ENCODE results near the gene MUC5B.

MUC5B gene

GRCh38 chr11:1269957-1270356 lies 47.1 kb downstream of the MUC5B start:
- no peak for DNase-seq

- DNase-seq = no peak
Measured at GRCh38 chr11:1270476-1270875, 47.6 kb downstream of the MUC5B start.

- DNase-seq = no peak
Measured at GRCh38 chr11:1271002-1271401, 48.1 kb downstream of the MUC5B start.

- DNase-seq = no peak
Measured at GRCh38 chr11:1271406-1271805, 48.5 kb downstream of the MUC5B start.

GRCh38 chr11:1271927-1272326 lies 49.1 kb downstream of the MUC5B start:
- DNase-seq = no peak

GRCh38 chr11:1272531-1272930 lies 49.7 kb downstream of the MUC5B start:
- DNase-seq = no peak

GRCh38 chr11:1274501-1274900 lies 51.6 kb downstream of the MUC5B start:
- peak in 1 of 2 experiments; percentile 11 for DNase-seq

GRCh38 chr11:1275021-1275420 lies 52.2 kb downstream of the MUC5B start:
- no peak for DNase-seq

GRCh38 chr11:1276041-1276790 lies 53.4 kb downstream of the MUC5B start:
- DNase-seq = no peak

GRCh38 chr11:1276866-1277615 lies 54.2 kb downstream of the MUC5B start:
- no peak for DNase-seq

GRCh38 chr11:1277936-1278512 lies 55.2 kb downstream of the MUC5B start:
- DNase-seq = no peak

- no peak for DNase-seq
Measured at GRCh38 chr11:1278766-1279673, 56.2 kb downstream of the MUC5B start.

- no peak for DNase-seq
Measured at GRCh38 chr11:1279674-1280055, 56.8 kb downstream of the MUC5B start.

GRCh38 chr11:1280116-1281035 lies 57.5 kb downstream of the MUC5B start:
- DNase-seq = no peak

GRCh38 chr11:1281326-1281973 lies 58.6 kb downstream of the MUC5B start:
- no peak for DNase-seq

GRCh38 chr11:1281974-1282365 lies 59.1 kb downstream of the MUC5B start:
- DNase-seq = no peak

- DNase-seq = no peak
Measured at GRCh38 chr11:1283091-1283511, 60.2 kb downstream of the MUC5B start.

GRCh38 chr11:1283906-1284305 lies 61.0 kb downstream of the MUC5B start:
- no peak for DNase-seq

GRCh38 chr11:1285316-1285744 lies 62.5 kb downstream of the MUC5B start:
- DNase-seq = no peak

- no peak for DNase-seq
Measured at GRCh38 chr11:1285876-1286275, 63.0 kb downstream of the MUC5B start.

GRCh38 chr11:1287928-1288327 lies 65.1 kb downstream of the MUC5B start:
- DNase-seq = no peak
